Common myeloid progenitor, CD34-positive (primary cell): ENCODE data around the gene NAT8L. TPM values are rescaled to one million over a fixed set of nuclear protein-coding genes. Genes with fewer than 3 reads are reported as not detected.
A peak's percentile ranks its signal among the peaks of the same experiment; 100 is the strongest.
"Not testable (repeated sequence)": the region's sequence is repeated elsewhere in the genome, so short reads cannot be mapped to it uniquely, and the experiment has no call there.

ENCODE experiments used
- CTCF ChIA-PET: fragments of 350-600 bp; sonication (Branson Sonifier 250); formaldehyde crosslinking; loops from one replicate; lab custom pipeline; 2021; ENCODE audit warnings: antibody characterized with exemption; lab: Charles Lee
- POLR2A ChIA-PET: fragments of 350-600 bp; sonication (Branson Sonifier 250); formaldehyde crosslinking; loops from one replicate; lab custom pipeline; 2021; ENCODE audit warnings: antibody characterized with exemption; lab: Charles Lee
- DNase-seq, 3 donors: peaks; one replicate each; pipeline versions ENCODE4 v3.0.0 to v3.0.0-alpha.2; 2013
- H3K27ac ChIP-seq, 2 experiments: 1 replicate in 1 of 2; 2 replicates in 1 of 2; pipeline ENCODE4 v1.7.0; 2013; ENCODE audit warnings: inconsistent platforms in 2 of 2, low read length in 2 of 2, mild to moderate bottlenecking in 2 of 2, low read depth in 1 of 2, moderate library complexity in 1 of 2; ENCODE audit not compliant: severe bottlenecking in 2 of 2, insufficient read depth in 1 of 2, poor library complexity in 1 of 2
- H3K27me3 ChIP-seq, 5 experiments: replicated peaks in 2 of 5; 1 replicate in 3 of 5; 2 replicates in 2 of 5; pipeline versions ENCODE4 v1.6.1 to v1.7.0; 2013; ENCODE audit warnings: low read length in 4 of 5, mild to moderate bottlenecking in 2 of 5, moderate library complexity in 2 of 5, inconsistent platforms in 1 of 5; ENCODE audit not compliant: insufficient read depth in 5 of 5, control insufficient read depth in 4 of 5
- H3K36me3 ChIP-seq, 4 experiments: 1 replicate in 2 of 4; 2 replicates in 2 of 4; pipeline versions ENCODE4 v1.6.1 to v1.7.0; 2013; ENCODE audit warnings: low read length in 3 of 4, control low read depth in 1 of 4, mild to moderate bottlenecking in 1 of 4; ENCODE audit not compliant: control insufficient read depth in 4 of 4, insufficient read depth in 4 of 4
- H3K4me1 ChIP-seq, 4 experiments: 1 replicate in 3 of 4; 2 replicates in 1 of 4; pipeline versions ENCODE4 v1.6.1 to v1.7.1; 2013; ENCODE audit warnings: low read length in 3 of 4, mild to moderate bottlenecking in 3 of 4, control low read depth in 1 of 4, inconsistent platforms in 1 of 4, moderate library complexity in 1 of 4; ENCODE audit not compliant: control insufficient read depth in 4 of 4, insufficient read depth in 4 of 4; ENCODE audit errors: control extremely low read depth in 1 of 4
- H3K4me3 ChIP-seq, 7 experiments: 1 replicate in 4 of 7; 2 replicates in 3 of 7; pipeline versions ENCODE4 v1.5.1 to v1.7.0; 2013; ENCODE audit warnings: mild to moderate bottlenecking in 7 of 7, low read length in 6 of 7, moderate library complexity in 6 of 7, inconsistent platforms in 2 of 7, low read depth in 2 of 7, control low read depth in 1 of 7; ENCODE audit not compliant: insufficient read depth in 4 of 7, control insufficient read depth in 1 of 7; ENCODE audit errors: extremely low read depth in 1 of 7
- H3K9me3 ChIP-seq, 5 experiments: 1 replicate in 4 of 5; 2 replicates in 1 of 5; pipeline versions ENCODE4 v1.6.1 to v1.7.1; 2013; ENCODE audit warnings: low read length in 4 of 5, mild to moderate bottlenecking in 2 of 5, inconsistent platforms in 1 of 5, low read depth in 1 of 5, moderate library complexity in 1 of 5; ENCODE audit not compliant: control insufficient read depth in 4 of 5, insufficient read depth in 2 of 5; ENCODE audit errors: control extremely low read depth in 1 of 5
- WGBS: methylation state at CpG from one replicate; pipeline ENCODE4 v1.1.5; 2013; ENCODE audit not compliant: insufficient coverage; 5-methylcytosine and 5-hydroxymethylcytosine counted together
- polyA plus RNA-seq: library from polyadenylated mRNA; unstranded; fragments of 120-200 nt; gene quantifications from one replicate; pipeline ENCODE4 v1.2.1, GENCODE V29; 2013

The NAT8L gene, protein sequence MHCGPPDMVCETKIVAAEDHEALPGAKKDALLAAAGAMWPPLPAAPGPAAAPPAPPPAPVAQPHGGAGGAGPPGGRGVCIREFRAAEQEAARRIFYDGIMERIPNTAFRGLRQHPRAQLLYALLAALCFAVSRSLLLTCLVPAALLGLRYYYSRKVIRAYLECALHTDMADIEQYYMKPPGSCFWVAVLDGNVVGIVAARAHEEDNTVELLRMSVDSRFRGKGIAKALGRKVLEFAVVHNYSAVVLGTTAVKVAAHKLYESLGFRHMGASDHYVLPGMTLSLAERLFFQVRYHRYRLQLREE
- 0.62 TPM for polyA plus RNA-seq

DNA sequence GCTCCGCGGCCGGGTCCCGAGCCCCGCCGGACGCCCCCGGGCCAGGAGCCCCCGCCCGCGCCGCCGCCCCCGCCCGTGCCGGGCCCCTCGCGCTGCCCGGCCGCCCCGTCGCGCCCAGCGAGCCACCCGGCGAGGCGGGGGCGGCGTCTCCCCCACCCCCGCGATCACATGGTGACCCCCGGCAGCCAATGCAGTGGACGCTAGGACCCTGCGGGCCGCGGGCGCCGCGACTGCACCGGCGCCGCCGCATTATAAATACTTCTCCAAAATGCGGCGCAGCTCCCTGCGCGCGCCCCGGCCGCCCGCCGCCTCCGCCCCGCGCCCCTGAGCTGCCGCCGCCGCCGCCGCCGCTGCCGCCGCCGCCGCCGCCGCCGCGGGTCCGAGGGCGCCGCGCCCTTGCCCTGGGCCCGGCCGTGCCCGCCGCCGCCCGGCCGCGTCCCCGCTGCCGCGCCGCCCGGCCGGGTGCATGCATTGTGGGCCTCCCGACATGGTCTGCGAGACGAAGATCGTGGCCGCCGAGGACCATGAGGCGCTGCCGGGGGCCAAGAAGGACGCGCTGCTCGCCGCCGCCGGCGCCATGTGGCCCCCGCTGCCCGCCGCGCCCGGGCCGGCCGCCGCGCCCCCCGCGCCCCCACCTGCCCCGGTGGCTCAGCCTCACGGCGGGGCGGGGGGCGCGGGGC lies at the start of gene NAT8L:
Gene NAT8L, plus strand, starts transcription at position 282 of the 680 bp plus-strand sequence. Its CDS starts 185 bp downstream, at position 467.
- Histone ChIP-seq H3K27me3 (peaks cover 4 to 52% (median 16%) of the 10 kb centered on the region in 5 experiments), H3K36me3 (no peaks in the 10 kb centered on the region), H3K4me3 (peak within 1 kb of the TSS; percentile 9 to 67 (median 52)), H3K9me3 (no peaks in the 10 kb centered on the region), H3K4me1 (peaks cover 0 to 12% (median 7%) of the 10 kb centered on the region in 4 experiments), H3K27ac (no peak within 1 kb of the TSS)
- CTCF ChIA-PET: no interaction called here
- POLR2A ChIA-PET: no interaction called here
- under 1% methylated on average over 61 of the region's 119 CpGs for WGBS
- peak; percentile 53 to 83 (median 78) for DNase-seq

DNA sequence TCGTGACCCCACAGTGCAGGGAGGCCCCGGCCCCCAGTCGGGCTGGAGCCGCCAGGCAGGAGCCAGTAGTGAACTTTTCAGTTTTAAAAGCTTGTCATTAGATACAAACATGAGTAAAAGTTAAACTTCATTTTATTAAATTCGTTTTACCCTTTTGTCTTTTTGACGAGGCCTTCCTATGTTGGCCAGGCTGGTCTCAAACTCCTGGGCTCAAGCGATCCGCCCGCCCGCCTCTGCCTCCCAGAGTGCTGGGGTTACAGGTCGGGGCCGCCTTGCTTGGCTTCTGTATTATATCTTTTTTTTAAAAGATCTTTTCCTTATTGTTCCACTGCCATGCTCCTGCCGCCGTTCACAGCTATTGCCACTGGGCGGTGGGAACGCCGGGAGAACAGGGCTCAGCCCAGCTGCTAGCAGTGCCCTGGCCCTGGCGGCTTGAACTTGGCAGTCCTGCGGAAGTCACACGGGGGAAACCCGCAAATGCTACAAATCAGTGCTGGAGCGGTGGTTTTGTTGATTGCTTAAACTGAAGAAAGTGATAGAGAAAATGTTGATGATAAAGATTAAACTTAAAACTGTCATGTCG lies 49.4 kb upstream of the NAT8L start:
- Histone ChIP-seq H3K36me3 (peaks cover 0 to 9% (median 6%) of the 10 kb centered on the region in 4 experiments), H3K4me1 (peaks cover 5 to 27% (median 20%) of the 10 kb centered on the region in 4 experiments), H3K27ac (peak overlapping the region; percentile 95 to 98), H3K9me3 (no peaks in the 10 kb centered on the region), H3K4me3 (peak overlapping the region; percentile 66 to 100 (median 94)), H3K27me3 (peaks cover 0 to 4% (median 0%) of the 10 kb centered on the region in 5 experiments)
- ChIA-PET CTCF (no interaction called here), POLR2A (no interaction called here)
- DNase-seq: peak; percentile 78 to 83 (median 79)
- 0% methylated on average over 8 of the region's 23 CpGs for WGBS

GRCh38 chr4:2011583-2011982 lies 47.5 kb upstream of the NAT8L start:
- peak in 1 of 3 donors; percentile 8 for DNase-seq
- ChIA-PET POLR2A (no interaction called here), CTCF (no interaction called here)
- Histone ChIP-seq H3K27me3 (peaks cover 0 to 4% (median 0%) of the 10 kb centered on the region in 5 experiments), H3K4me1 (peaks cover 5 to 27% (median 19%) of the 10 kb centered on the region in 4 experiments), H3K27ac (no peak overlapping the region), H3K9me3 (no peaks in the 10 kb centered on the region), H3K4me3 (no peak overlapping the region), H3K36me3 (no peaks in the 10 kb centered on the region)
- WGBS: 100% methylated on average over 1 of the region's 3 CpGs

DNA sequence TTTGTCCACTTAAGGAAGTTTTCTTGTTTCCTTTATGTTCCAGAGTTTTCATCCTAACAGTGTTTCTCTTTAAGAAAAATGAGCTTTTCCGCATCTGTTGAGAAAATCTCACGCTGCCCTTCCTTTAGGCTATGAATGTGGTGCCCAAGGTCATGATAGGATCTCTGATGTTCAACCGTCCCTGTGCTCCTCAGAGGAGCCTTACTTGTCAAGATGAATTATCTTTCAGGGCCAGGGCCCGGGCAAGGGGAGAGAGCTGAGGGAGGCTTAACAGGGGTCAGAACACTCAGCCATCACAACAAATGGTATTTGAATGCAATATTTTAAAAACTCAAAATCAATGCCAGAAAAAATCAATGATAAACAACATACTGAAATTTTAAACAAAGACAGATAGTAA lies 44.1 kb upstream of the NAT8L start:
- Histone ChIP-seq H3K36me3 (no peaks in the 10 kb centered on the region), H3K9me3 (peaks cover 0 to 2% (median 0%) of the 10 kb centered on the region in 5 experiments), H3K27ac (no peak overlapping the region), H3K27me3 (peaks cover 0 to 18% (median 9%) of the 10 kb centered on the region in 5 experiments), H3K4me3 (no peak overlapping the region), H3K4me1 (peaks cover 0 to 5% (median 4%) of the 10 kb centered on the region in 4 experiments)
- no peak for DNase-seq
- ChIA-PET POLR2A (no interaction called here), CTCF (no interaction called here)
- WGBS: 83% methylated on average over 1 of the region's 4 CpGs

DNA sequence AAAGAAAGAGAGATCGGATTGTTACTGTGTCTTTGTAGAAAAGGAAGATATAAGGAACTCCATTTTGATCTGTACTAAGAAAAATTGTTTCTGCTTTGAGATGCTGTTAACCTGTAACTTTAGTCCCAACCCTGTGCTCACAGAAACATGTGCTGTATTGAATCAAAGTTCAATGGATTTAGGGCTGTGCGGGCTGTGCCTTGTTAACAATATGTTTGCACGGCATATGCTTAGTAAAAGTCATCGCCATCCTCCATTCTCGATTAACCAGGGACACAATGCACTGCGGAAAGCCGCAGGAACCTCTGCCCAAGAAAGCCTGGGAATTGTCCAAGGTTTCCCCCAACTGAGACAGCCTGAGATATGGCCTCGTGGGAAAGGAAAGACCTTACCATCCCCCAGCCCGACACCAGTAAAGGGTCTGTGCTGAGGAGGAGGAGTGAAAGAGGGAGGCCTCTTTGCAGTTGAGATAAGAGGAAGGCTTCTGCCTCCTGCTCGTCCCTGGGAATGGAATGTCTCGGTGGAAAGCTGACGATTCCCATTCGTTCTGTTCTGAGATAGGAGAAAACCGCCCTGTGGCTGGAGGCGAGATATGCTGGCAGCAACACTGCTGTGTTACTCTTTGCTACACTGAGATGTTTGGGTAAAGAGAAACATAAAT lies 37.6 kb upstream of the NAT8L start:
- CTCF ChIA-PET, POLR2A ChIA-PET, DNase-seq, H3K27ac ChIP-seq, H3K4me1 ChIP-seq, H3K4me3 ChIP-seq, H3K36me3 ChIP-seq: not testable (repeated sequence)
- WGBS: 47% methylated on average over 8 of the region's 15 CpGs
- peaks cover 2 to 53% (median 11%) of the 10 kb centered on the region in 5 experiments for H3K27me3 ChIP-seq
- peaks cover 0 to 13% (median 7%) of the 10 kb centered on the region in 5 experiments for H3K9me3 ChIP-seq

- DNase-seq: no peak
- Histone ChIP-seq H3K4me3 (no peak overlapping the region), H3K27me3 (peaks cover 2 to 44% (median 7%) of the 10 kb centered on the region in 5 experiments), H3K36me3 (no peaks in the 10 kb centered on the region), H3K4me1 (no peaks in the 10 kb centered on the region), H3K9me3 (peaks cover 1 to 11% (median 7%) of the 10 kb centered on the region in 5 experiments), H3K27ac (no peak overlapping the region)
- ChIA-PET POLR2A (no interaction called here), CTCF (no interaction called here)
Measured at GRCh38 chr4:2024683-2025082, 34.4 kb upstream of the NAT8L start.
